H9 (cell line): ENCODE data around the gene AJAP1. TPM values are rescaled to one million over a fixed set of nuclear protein-coding genes. Genes with fewer than 3 reads are reported as not detected.

Experiments
- DNase-seq: peaks from one replicate; pipeline ENCODE4 v3.0.0-alpha.2; 2017
- H2AFZ ChIP-seq: one replicate; pipeline ENCODE4 v1.6.1; 2013; ENCODE audit warnings: mild to moderate bottlenecking, low read length, control low read depth, moderate library complexity
- H2AK5ac ChIP-seq: 2 replicates; pipeline ENCODE4 v1.6.1; 2013; ENCODE audit warnings: low read length, control low read depth, mixed read lengths; ENCODE audit not compliant: insufficient read length
- H2BK120ac ChIP-seq: one replicate; pipeline ENCODE4 v1.6.1; 2013; ENCODE audit warnings: low read depth, mild to moderate bottlenecking, low read length, control low read depth, inconsistent platforms; ENCODE audit not compliant: poor library complexity, severe bottlenecking
- H2BK12ac ChIP-seq: 2 replicates; pipeline ENCODE4 v1.6.1; 2013; ENCODE audit warnings: low read length, control low read depth, mixed read lengths, low read depth; ENCODE audit not compliant: insufficient read length
- H2BK15ac ChIP-seq: 2 replicates; pipeline ENCODE4 v1.6.1; 2013; ENCODE audit warnings: low read depth, low read length, control low read depth
- H2BK20ac ChIP-seq: one replicate; pipeline ENCODE4 v1.6.1; 2013; ENCODE audit warnings: low read depth, mild to moderate bottlenecking, low read length, control low read depth, inconsistent platforms; ENCODE audit not compliant: poor library complexity, severe bottlenecking
- H2BK5ac ChIP-seq: 2 replicates; pipeline ENCODE4 v1.6.1; 2013; ENCODE audit warnings: low read length, control low read depth, mixed read lengths; ENCODE audit not compliant: insufficient read length
- H3K14ac ChIP-seq: 2 replicates; pipeline ENCODE4 v1.6.1; 2013; ENCODE audit warnings: low read length, control low read depth; ENCODE audit not compliant: insufficient read depth
- H3K18ac ChIP-seq: 2 replicates; pipeline ENCODE4 v1.6.1; 2013; ENCODE audit warnings: low read depth, mild to moderate bottlenecking, mixed read lengths, low read length, control low read depth; ENCODE audit not compliant: insufficient read length
- H3K23ac ChIP-seq: 2 replicates; pipeline ENCODE4 v1.6.1; 2013; ENCODE audit warnings: low read length, control low read depth, mixed read lengths, low read depth; ENCODE audit not compliant: insufficient read length
- H3K23me2 ChIP-seq: 2 replicates; pipeline ENCODE4 v1.6.1; 2013; ENCODE audit warnings: low read depth, mild to moderate bottlenecking, mixed read lengths, low read length, control low read depth; ENCODE audit not compliant: insufficient read length, poor library complexity, severe bottlenecking
- H3K27ac ChIP-seq: 2 replicates; pipeline ENCODE4 v1.5.1; 2013; ENCODE audit warnings: low read length, control low read depth, mixed read lengths, low read depth; ENCODE audit not compliant: insufficient read length
- H3K27me3 ChIP-seq: 2 replicates; pipeline ENCODE4 v1.6.1; 2013; ENCODE audit warnings: low read length, control low read depth, inconsistent platforms; ENCODE audit not compliant: insufficient read depth
- H3K4ac ChIP-seq: 2 replicates; pipeline ENCODE4 v1.6.1; 2013; ENCODE audit warnings: low read depth, mild to moderate bottlenecking, control low read depth, inconsistent platforms, low read length, moderate library complexity
- H3K4me1 ChIP-seq: 2 replicates; pipeline ENCODE4 v1.6.1; 2013; ENCODE audit warnings: low read length, control low read depth, inconsistent platforms; ENCODE audit not compliant: insufficient read depth
- H3K4me2 ChIP-seq: 2 replicates; pipeline ENCODE4 v1.6.1; 2013; ENCODE audit warnings: low read length, control low read depth, mixed read lengths; ENCODE audit not compliant: insufficient read length, insufficient read depth
- H3K56ac ChIP-seq: 2 replicates; pipeline ENCODE4 v1.6.1; 2013; ENCODE audit warnings: low read depth, mild to moderate bottlenecking, mixed read lengths, low read length, control low read depth; ENCODE audit not compliant: insufficient read length
- H3K79me1 ChIP-seq: 2 replicates; pipeline ENCODE4 v1.6.1; 2013; ENCODE audit warnings: low read depth, mild to moderate bottlenecking, moderate library complexity, low read length, control low read depth, inconsistent platforms; ENCODE audit not compliant: insufficient read depth, poor library complexity, severe bottlenecking
- H3K79me2 ChIP-seq: 2 replicates; pipeline ENCODE4 v1.6.1; 2013; ENCODE audit warnings: low read length, control low read depth, inconsistent platforms; ENCODE audit not compliant: insufficient read depth
- H3K9ac ChIP-seq: 2 replicates; pipeline ENCODE4 v1.6.1; 2013; ENCODE audit warnings: low read length, control low read depth, mixed read lengths; ENCODE audit not compliant: insufficient read length; ENCODE audit errors: extremely low read depth
- H3K9me3 ChIP-seq: one replicate; pipeline ENCODE4 v1.6.1; 2013; ENCODE audit warnings: low read depth, low read length, inconsistent platforms; ENCODE audit not compliant: control insufficient read depth
- H3T11ph ChIP-seq: one replicate; pipeline ENCODE4 v1.6.1; 2013; ENCODE audit warnings: mild to moderate bottlenecking, low read length, control low read depth, inconsistent platforms
- H4K20me1 ChIP-seq: one replicate; pipeline ENCODE4 v1.6.1; 2013; ENCODE audit not compliant: control insufficient read depth, insufficient read length, insufficient read depth
- H4K5ac ChIP-seq: 2 replicates; pipeline ENCODE4 v1.6.1; 2013; ENCODE audit warnings: low read depth, mild to moderate bottlenecking, mixed read lengths, low read length, control low read depth; ENCODE audit not compliant: insufficient read length
- H4K8ac ChIP-seq: replicated peaks from 2 replicates; pipeline ENCODE4 v1.6.1; 2013; ENCODE audit warnings: low read length, control low read depth, mixed read lengths, low read depth; ENCODE audit not compliant: insufficient read length
- H4K91ac ChIP-seq: 2 replicates; pipeline ENCODE4 v1.6.1; 2013; ENCODE audit warnings: low read depth, mild to moderate bottlenecking, moderate library complexity, mixed read lengths, low read length, control low read depth; ENCODE audit not compliant: insufficient read length
- H3K27ac Mint-ChIP-seq, 3 experiments: 2 replicates in 2 of 3; 3 replicates in 1 of 3; pipeline ENCODE4 v1.8.0; 2020 to 2021; ENCODE audit warnings: mixed read lengths in 3 of 3, mild to moderate bottlenecking in 1 of 3, moderate library complexity in 1 of 3
- H3K27me3 Mint-ChIP-seq: 2 replicates; pipeline ENCODE4 v1.8.0; 2021; ENCODE audit warnings: low read depth, mild to moderate bottlenecking, moderate library complexity, mixed read lengths
- H3K36me3 Mint-ChIP-seq, 3 experiments: 2 replicates in 2 of 3; 3 replicates in 1 of 3; pipeline ENCODE4 v1.8.0; 2020 to 2021; ENCODE audit warnings: low read depth in 3 of 3, mixed read lengths in 3 of 3; ENCODE audit not compliant: insufficient read depth in 1 of 3
- H3K4me1 Mint-ChIP-seq, 2 experiments: 2 replicates each; pipeline ENCODE4 v1.8.0; 2020; ENCODE audit warnings: mixed read lengths in 2 of 2
- H3K4me3 Mint-ChIP-seq, 2 experiments: 2 replicates in 1 of 2; 3 replicates in 1 of 2; pipeline ENCODE4 v1.8.0; 2020 to 2021; ENCODE audit warnings: mild to moderate bottlenecking in 2 of 2, mixed read lengths in 2 of 2, moderate library complexity in 1 of 2
- H3K9me3 Mint-ChIP-seq, 2 experiments: 2 replicates in 1 of 2; 3 replicates in 1 of 2; pipeline ENCODE4 v1.8.0; 2020; ENCODE audit warnings: mild to moderate bottlenecking in 2 of 2, mixed read lengths in 2 of 2, moderate library complexity in 1 of 2
- WGBS: extraction: QIAGEN DNeasy Blood & Tissue Kit; methylation state at CpG from one replicate; pipeline ENCODE4 v1.1.7; 2013; ENCODE audit warnings: missing lambda C conversion rate, low lambda C conversion rate, mixed read lengths; ENCODE audit not compliant: insufficient read length; ENCODE audit errors: extremely low coverage; 5-methylcytosine and 5-hydroxymethylcytosine counted together
- total RNA-seq: library from RNA; stranded (reverse); gene quantifications from 2 replicates; pipeline ENCODE4 v1.2.1, GENCODE V29; 2021
- TF ChIP-seq, protein P1 (sequence below): fragments of 200-600 bp; sonication (generic); conservative IDR thresholded peaks from 3 replicates; pipeline ENCODE4 v1.8.0; 2021; ENCODE audit warnings: antibody characterized with exemption, mild to moderate bottlenecking

AJAP1 gene
- total RNA-seq, 1 experiment from 2014 or later, result 8.6 TPM

DNA sequence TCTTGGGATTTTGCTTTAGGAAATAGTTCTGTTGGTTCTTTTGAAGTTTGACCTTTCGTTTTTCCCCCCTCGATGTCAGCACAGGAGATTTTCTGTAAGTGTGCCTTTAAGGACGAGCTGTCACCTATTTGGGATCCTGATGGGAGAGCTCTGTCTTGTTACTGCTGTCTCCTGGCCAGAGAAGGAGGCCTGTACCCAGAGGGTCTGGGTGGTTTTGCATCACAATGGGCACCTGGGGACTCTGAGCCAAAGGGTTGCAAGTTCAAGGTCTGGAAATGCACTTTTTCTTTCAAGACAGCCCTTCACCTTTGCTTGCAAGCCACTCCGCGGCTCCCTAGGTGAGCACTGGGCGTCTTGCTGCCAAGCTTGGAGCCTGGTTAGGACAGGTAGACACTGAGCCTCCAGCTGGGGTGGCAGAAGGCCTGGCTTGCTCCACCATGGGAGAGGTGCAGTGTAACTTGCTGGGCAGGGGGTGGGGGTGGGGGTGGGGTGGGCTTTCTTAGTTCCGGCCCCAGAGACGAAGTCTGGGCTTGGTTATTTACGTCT, 2.9 kb downstream of the AJAP1 start:
- Histone ChIP-seq H3K4me1 (peaks cover 14% of the 10 kb centered on the region), H3K4ac (no peak overlapping the region), H3K79me2 (no peaks in the 10 kb centered on the region; the same call in 1 of the 2 replicates), H4K5ac (no peak overlapping the region), H4K91ac (no peak overlapping the region), H2BK20ac (no peak overlapping the region), H3K56ac (no peak overlapping the region), H3K18ac (no peak overlapping the region), H2AFZ (no peak overlapping the region), H2AK5ac (no peak overlapping the region), H3K27ac (no peak overlapping the region), H2BK120ac (no peak overlapping the region), H3K23ac (no peak overlapping the region), H3K9ac (no peak overlapping the region), H2BK15ac (no peak overlapping the region), H3K79me1 (no peaks in the 10 kb centered on the region), H3T11ph (no peak overlapping the region), H4K20me1 (no peaks in the 10 kb centered on the region), H2BK5ac (no peak overlapping the region), H3K4me2 (peak overlapping the region; percentile 5), H4K8ac (no peak overlapping the region), H3K14ac (no peak overlapping the region), H2BK12ac (no peak overlapping the region), H3K27me3 (peaks cover 25% of the 10 kb centered on the region; the same call in 1 of the 2 replicates), H3K23me2 (peaks cover 13% of the 10 kb centered on the region), H3K9me3 (no peaks in the 10 kb centered on the region)
- Mint-ChIP-seq H3K4me1 (peaks cover 45% of the 10 kb centered on the region in 2 experiments), H3K36me3 (no peaks in the 10 kb centered on the region), H3K27me3 (peaks cover 77% of the 10 kb centered on the region), H3K27ac (no peak overlapping the region), H3K9me3 (no peaks in the 10 kb centered on the region), H3K4me3 (peak overlapping the region; percentile 34 to 81)
- peak; percentile 74 for DNase-seq
- TF ChIP-seq, protein P1, sequence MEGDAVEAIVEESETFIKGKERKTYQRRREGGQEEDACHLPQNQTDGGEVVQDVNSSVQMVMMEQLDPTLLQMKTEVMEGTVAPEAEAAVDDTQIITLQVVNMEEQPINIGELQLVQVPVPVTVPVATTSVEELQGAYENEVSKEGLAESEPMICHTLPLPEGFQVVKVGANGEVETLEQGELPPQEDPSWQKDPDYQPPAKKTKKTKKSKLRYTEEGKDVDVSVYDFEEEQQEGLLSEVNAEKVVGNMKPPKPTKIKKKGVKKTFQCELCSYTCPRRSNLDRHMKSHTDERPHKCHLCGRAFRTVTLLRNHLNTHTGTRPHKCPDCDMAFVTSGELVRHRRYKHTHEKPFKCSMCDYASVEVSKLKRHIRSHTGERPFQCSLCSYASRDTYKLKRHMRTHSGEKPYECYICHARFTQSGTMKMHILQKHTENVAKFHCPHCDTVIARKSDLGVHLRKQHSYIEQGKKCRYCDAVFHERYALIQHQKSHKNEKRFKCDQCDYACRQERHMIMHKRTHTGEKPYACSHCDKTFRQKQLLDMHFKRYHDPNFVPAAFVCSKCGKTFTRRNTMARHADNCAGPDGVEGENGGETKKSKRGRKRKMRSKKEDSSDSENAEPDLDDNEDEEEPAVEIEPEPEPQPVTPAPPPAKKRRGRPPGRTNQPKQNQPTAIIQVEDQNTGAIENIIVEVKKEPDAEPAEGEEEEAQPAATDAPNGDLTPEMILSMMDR, result no peak
- no CpG with 5 or more reads among the region's 9 CpGs for WGBS
